ENCODE data around the gene TMEM175. TPM values are rescaled to one million over a fixed set of nuclear protein-coding genes. Genes with fewer than 3 reads are reported as not detected.

TMEM175 gene
- total RNA-seq, 2 experiments from 2014 or later, result 51.3 to 57.7 TPM

DNA sequence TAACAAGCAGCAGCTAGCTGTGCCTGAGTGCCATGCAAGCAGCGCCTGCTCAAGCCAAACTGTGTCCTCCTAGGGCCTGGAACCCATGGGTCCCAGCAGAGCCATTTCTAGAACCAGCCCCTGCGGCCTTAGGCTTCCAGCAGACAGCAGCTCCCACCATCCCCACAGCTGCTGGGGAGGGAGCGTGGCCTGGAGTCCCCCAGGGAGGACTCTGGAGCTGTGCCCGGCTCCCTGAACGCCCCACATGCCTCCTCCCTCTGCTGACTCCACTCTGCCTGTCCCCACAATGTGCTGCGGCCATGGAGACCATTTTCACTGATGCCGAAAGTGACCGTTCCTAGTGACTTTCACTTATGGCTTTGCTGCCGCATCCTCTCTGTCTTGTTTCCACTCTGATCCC, 46.0 kb upstream of the TMEM175 start:
- no peak overlapping the region for H3K27ac Mint-ChIP-seq
- H3K27me3 Mint-ChIP-seq, result no peaks in the 10 kb centered on the region
- H3K4me1 Mint-ChIP-seq (ENCODE audit: low read depth), result no peaks in the 10 kb centered on the region
- no peak for TF ChIP-seq CTCF (IDR thresholded peaks at IDR 0.05)
- H3K36me3 Mint-ChIP-seq (ENCODE audit: low read depth), result peaks cover 48% of the 10 kb centered on the region
- H3K4me1 ChIP-seq (ENCODE audit: insufficient read depth, low read length), result no peaks in the 10 kb centered on the region
- ChIA-PET CTCF (no interaction called here), POLR2A (no interaction called here)
- DNase-seq (no peak), ATAC-seq (ENCODE audit: poor library complexity) (no peak)
- H3K4me3 ChIP-seq (ENCODE audit: low read length), result no peak overlapping the region
- no peaks in the 10 kb centered on the region for H3K9me3 Mint-ChIP-seq
- H3K27ac ChIP-seq (ENCODE audit: low read depth in 1 of 2, low read length in 2 of 2), result no peak overlapping the region
- no peak overlapping the region for H3K4me3 Mint-ChIP-seq
- H3K27me3 ChIP-seq (ENCODE audit: control insufficient read depth in 1 of 2, insufficient read depth in 2 of 2, low read length in 2 of 2), result no peaks in the 10 kb centered on the region
- peaks cover 0 to 20% of the 10 kb centered on the region in 2 experiments for H3K9me3 ChIP-seq (ENCODE audit: control insufficient read depth in 1 of 2, insufficient read depth in 1 of 2, low read length in 2 of 2)
- intact Hi-C loops (cut with DNase I, micrococcal nuclease), result no loop called here
- peaks cover 69% of the 10 kb centered on the region for H3K36me3 ChIP-seq (ENCODE audit: insufficient read depth, low read length)

GRCh38 chr4:887034-887763, 45.1 kb upstream of the TMEM175 start:
- Histone ChIP-seq H3K9me3 (ENCODE audit: control insufficient read depth in 1 of 2, insufficient read depth in 1 of 2, low read length in 2 of 2) (peaks cover 0 to 20% of the 10 kb centered on the region in 2 experiments), H3K4me1 (ENCODE audit: insufficient read depth, low read length) (no peaks in the 10 kb centered on the region), H3K27me3 (ENCODE audit: control insufficient read depth in 1 of 2, insufficient read depth in 2 of 2, low read length in 2 of 2) (no peaks in the 10 kb centered on the region), H3K4me3 (ENCODE audit: low read length) (no peak overlapping the region), H3K36me3 (ENCODE audit: insufficient read depth, low read length) (peaks cover 70% of the 10 kb centered on the region), H3K27ac (ENCODE audit: low read depth in 1 of 2, low read length in 2 of 2) (no peak overlapping the region)
- Mint-ChIP-seq H3K27ac (peak overlapping the region; percentile 61), H3K36me3 (ENCODE audit: low read depth) (peaks cover 57% of the 10 kb centered on the region), H3K4me1 (ENCODE audit: low read depth) (no peaks in the 10 kb centered on the region), H3K4me3 (no peak overlapping the region), H3K27me3 (no peaks in the 10 kb centered on the region), H3K9me3 (no peaks in the 10 kb centered on the region)
- ATAC-seq (ENCODE audit: poor library complexity) (no peak), DNase-seq (no peak)
- TF ChIP-seq CTCF (IDR thresholded peaks at IDR 0.05), result no peak
- intact Hi-C loops (cut with DNase I, micrococcal nuclease), result no loop called here
- ChIA-PET CTCF (no interaction called here), POLR2A (no interaction called here)

DNA sequence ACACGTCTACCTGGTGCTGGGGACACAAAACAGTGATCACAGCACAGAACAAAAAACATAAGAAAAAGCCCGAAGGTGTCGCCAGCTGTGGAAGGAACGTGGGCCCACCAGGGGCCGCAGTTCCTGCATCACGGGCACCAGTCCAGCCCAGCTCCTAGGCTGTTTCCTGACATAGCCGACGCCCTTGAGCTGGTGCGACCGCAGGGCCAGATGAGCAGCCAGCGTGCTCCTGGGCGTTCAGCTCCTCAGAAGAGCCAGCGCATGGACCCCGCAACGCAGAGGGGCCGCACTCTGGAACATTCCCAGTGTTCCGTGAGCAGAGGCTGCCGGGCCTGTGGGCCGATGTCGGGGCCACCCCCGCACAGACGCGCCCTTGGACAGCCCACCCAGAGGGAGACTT, 44.2 kb upstream of the TMEM175 start:
- H3K27ac Mint-ChIP-seq, result no peak overlapping the region
- Histone ChIP-seq H3K9me3 (ENCODE audit: control insufficient read depth in 1 of 2, insufficient read depth in 1 of 2, low read length in 2 of 2) (peaks cover 0 to 20% of the 10 kb centered on the region in 2 experiments), H3K27ac (ENCODE audit: low read depth in 1 of 2, low read length in 2 of 2) (no peak overlapping the region), H3K4me3 (ENCODE audit: low read length) (no peak overlapping the region), H3K27me3 (ENCODE audit: control insufficient read depth in 1 of 2, insufficient read depth in 2 of 2, low read length in 2 of 2) (no peaks in the 10 kb centered on the region), H3K36me3 (ENCODE audit: insufficient read depth, low read length) (peaks cover 73% of the 10 kb centered on the region), H3K4me1 (ENCODE audit: insufficient read depth, low read length) (no peaks in the 10 kb centered on the region)
- H3K36me3 Mint-ChIP-seq (ENCODE audit: low read depth), result peaks cover 57% of the 10 kb centered on the region
- no peaks in the 10 kb centered on the region for H3K9me3 Mint-ChIP-seq
- ChIA-PET CTCF (no interaction called here), POLR2A (no interaction called here)
- no peak for ATAC-seq (ENCODE audit: poor library complexity)
- H3K4me1 Mint-ChIP-seq (ENCODE audit: low read depth), result no peaks in the 10 kb centered on the region
- no peaks in the 10 kb centered on the region for H3K27me3 Mint-ChIP-seq
- no peak for TF ChIP-seq CTCF (IDR thresholded peaks at IDR 0.05)
- intact Hi-C loops (cut with DNase I, micrococcal nuclease), result no loop called here
- H3K4me3 Mint-ChIP-seq, result no peak overlapping the region
- DNase-seq, result no peak

All from CD4-positive, alpha-beta T cell (primary cell).